Measurements from ENCODE around the gene SSC5D.
"Not testable (repeated sequence)": the region's sequence is repeated elsewhere in the genome, so short reads cannot be mapped to it uniquely, and the experiment has no call there.

SSC5D gene

DNA sequence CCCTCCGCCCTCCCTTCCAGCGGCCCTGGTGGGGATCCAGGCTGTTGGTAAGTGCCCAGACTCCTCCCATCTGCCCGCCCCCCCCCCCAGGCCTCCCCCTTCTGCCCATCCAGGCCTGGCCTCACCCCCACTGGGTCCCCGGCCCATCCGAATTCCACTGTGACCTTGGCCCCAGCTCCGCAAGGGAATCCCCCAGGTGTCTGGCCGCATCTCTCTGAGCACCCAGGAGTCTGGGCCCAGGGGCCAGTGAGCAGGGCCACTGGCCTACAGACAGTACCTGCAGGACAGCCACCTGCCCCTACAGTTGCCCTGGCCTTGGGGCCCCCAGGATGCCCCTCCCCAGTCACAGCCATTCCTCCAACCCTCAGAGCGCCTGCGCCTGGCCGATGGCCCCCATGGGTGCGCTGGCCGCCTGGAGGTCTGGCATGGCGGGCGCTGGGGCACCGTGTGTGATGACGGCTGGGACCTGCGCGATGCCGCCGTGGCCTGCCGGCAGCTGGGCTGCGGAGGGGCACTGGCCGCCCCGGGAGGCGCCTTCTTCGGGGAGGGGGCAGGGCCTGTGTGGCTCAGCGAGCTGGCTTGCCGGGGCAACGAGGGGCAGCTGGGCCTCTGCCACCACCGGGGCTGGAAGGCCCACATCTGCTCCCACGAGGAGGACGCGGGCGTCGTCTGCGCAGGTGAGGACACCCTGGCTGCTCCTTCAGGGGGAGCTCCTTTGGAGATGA lies 912 bp downstream of the SSC5D start:
- no peak for DNase-seq

DNA sequence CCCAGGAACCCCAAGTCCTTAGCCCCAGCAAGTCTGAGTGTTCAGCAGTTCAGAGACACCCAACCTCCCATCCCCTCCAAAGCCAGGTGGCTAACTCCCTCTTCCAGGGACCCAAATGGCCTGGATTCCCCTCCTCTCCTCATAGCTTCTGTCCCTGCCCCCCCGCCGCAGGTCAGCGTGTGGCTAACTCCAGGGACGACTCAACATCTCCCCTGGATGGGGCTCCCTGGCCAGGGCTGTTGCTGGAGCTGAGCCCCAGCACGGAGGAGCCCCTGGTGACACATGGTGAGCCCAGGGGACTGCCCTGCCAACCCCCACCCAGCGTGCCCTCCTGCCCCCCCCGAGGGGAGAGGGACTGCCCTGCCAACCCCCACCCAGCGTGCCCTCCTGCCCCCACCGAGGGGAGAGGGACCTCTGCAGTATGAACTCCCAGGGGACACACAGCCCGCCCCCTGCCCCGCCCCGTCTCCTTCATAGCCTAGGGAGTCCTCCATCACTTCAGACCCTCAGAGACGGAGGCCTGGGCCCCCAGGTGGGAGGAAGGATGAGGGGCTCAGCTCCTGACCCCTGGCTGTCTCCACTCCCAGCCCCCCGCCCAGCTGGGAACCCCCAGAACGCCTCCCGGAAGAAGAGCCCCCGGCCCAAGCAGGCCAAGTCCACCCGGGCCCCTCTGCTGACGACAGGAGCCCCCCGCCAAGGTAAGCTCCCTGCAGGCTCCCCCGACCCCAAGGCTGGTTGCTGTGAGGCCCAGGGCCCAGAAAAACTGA lies 1.7 kb downstream of the SSC5D start:
- no peak for DNase-seq

DNA sequence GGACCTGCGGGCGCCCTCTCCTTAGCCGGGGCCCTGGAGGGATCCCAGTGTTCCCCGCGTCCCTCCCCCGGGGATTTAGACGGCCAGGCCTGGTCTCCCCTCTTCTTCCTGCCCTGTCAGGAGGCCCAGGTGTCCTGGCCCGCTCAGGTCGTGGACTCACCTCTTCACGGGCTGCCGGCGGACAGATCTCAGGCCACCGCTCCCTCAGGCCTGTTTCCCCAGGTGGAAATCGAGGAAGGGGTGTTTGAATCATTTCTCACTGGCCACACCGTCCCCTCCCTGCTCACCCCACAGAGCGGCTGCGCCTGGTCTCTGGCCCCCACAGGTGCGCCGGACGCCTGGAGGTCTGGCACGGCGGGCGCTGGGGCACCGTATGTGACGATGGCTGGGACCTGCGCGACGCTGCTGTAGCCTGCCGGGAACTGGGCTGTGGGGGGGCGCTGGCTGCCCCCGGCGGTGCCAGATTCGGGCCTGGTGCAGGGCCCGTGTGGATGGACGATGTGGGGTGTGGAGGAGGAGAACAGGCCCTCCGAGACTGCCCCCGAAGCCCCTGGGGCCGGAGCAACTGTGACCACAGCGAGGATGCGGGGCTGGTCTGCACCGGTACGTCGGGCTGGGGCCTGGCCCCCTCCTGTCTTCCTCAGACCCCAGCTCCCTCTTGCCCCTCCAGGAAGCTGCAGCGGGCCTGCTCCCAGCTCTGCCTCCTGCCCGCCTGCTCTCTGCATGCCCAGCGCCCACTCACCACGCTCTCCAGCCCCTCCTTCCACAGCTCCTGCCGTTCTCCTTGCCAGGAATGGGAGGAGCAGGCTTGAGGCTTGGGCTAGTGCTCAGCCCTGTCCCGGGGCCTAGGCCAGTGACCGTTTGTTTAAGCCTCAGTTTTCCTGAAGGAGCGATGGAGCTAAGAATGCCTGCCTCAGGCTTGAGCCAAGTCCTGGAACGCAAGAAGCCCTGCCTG lies 2.5 kb downstream of the SSC5D start:
- no peak for DNase-seq

DNA sequence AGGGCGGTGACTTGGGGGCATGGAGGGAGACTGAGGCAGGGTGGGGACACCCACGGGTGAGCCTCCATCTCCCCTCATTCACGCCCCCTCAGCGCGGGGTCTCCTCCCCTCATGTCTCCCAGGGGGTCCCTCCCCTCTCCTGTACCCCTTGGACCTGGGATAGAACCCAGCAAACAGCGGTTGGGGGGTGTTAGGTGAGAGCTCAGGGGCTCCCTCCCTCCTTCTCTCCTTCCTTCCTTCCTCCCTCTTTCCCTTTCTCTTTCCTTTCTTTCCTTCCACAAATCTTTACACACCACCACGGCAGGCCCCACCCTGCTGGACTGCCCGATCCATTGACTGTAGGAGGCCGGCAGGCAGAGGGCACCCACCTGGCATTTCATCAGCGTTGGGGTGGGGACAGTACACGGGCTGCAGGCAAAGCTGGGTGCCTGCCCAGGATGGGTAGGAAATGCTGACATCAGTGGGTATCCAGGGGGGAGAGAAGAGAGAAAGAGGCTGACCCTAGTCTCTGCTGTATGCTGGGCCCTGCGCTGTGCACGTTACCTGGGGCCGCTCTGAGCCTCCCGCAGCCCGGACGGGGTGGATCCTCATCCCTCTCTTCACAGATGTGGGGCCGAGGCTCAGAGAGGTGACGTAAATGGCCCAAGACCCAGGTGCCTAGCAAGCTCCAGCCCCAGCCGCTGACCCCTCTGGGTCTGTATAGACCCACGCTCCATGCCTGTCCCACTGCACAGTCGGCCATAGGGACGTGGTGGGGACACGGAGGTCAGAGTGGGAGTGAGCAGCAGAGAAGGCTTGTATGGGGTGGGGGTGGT lies 3.5 kb downstream of the SSC5D start:
- DNase-seq = no peak

DNA sequence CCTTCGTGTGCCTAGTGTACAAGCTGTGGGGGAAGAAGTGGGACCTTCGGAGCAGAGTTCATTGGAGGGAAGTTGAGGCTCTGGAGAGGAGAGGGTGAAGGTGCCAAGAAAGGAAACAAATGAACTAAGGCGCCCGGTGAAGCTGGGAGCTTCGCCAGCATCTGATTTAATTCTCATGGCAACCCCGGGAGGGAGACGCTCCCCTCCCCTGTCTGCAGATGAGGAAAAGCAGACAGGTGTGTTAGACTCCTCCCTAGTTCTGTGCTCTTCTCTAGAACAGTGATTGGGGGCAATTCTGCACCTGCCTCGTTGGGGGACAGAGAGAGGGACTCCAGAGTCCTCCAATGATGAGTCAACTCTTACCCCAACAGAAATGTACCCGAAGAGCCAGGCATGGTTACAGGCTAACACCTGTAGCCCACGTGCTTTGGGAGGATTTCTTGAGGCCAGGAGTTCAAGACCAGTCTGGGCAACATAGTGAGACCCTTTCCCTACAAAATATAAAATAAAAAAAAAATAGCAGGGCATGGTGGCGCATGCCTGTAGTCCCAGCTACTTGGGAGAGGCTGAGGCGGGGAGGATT lies 4.2 kb downstream of the SSC5D start:
- no peak for DNase-seq

DNA sequence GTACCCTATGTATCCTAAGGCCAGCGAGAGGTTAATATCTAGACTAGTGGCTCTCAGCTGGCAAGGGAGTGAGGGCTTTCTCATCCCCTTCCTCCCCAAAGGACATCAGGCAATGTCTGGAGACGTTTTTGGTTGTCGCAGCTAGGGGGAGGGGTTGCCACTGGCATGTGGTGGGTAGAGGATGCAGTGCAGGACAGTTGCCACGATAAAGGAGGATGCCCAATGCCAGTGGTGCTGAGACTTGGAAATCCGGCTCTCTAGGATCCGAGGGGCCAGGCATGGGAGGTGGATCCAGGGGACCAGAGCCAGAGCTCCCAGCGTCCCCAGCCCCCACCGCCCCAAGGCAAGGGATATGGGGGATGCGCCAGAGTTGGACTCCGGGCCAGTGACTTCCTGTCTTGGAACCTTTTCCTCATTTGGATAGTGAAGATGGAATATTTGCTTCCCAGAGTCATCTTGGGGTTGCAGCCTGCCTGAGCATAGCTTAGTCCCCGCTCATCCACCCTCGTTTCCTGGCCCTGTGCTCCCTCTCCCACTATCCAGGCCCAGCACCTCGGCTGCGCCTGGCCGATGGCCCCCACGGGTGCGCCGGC lies 4.9 kb downstream of the SSC5D start:
- no peak for DNase-seq

DNA sequence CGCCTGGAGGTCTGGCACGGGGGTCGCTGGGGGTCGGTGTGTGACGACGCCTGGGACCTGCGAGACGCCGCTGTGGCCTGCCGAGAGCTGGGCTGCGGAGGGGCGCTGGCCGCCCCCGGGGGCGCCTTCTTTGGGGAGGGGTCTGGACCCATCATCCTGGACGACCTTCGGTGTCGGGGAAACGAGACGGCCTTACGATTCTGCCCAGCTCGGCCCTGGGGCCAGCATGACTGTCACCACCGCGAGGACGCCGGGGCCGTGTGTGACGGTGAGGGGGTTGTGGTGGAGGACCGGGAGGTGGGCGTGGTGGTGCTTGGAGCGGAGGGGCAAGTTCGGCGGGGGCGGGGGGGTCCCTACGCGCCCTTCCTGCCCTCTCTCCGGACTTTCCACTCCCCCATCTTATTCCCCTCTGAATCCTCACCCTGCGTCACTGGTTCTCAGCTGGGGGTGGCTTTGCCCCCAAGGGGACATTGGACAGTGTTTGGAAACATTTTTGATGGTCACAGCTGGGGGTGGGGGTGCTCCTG lies 5.5 kb downstream of the SSC5D start:
- DNase-seq = no peak

DNA sequence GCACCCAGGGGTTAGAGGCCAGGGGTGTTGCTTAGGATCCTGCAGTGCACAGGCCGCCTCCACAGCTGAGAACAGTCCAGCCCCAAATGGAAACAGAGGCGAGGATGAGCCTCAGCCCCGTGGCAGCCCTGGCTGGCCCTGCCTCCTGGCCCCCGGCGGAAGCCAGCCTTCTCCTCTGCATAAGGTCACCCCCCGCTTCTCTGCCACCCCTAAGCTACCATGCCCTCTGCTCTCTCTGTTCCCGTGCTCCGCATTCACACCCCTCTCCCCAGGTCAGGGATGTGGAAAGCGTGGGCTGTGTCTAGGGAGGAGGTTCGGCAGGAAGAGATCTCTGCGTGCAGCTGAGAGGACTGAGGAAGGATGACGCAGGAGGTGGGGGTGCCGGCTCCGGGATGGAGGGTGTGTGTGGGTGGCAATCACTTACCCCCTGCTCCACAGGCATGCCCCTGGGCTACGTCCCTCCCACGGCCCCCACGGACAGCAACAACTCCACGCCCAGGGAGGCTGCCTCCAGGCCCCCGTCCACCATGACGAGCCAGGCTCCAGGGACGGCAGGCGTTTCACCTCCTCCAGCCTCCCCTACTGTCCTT lies 6.0 kb downstream of the SSC5D start:
- DNase-seq = no peak

DNA sequence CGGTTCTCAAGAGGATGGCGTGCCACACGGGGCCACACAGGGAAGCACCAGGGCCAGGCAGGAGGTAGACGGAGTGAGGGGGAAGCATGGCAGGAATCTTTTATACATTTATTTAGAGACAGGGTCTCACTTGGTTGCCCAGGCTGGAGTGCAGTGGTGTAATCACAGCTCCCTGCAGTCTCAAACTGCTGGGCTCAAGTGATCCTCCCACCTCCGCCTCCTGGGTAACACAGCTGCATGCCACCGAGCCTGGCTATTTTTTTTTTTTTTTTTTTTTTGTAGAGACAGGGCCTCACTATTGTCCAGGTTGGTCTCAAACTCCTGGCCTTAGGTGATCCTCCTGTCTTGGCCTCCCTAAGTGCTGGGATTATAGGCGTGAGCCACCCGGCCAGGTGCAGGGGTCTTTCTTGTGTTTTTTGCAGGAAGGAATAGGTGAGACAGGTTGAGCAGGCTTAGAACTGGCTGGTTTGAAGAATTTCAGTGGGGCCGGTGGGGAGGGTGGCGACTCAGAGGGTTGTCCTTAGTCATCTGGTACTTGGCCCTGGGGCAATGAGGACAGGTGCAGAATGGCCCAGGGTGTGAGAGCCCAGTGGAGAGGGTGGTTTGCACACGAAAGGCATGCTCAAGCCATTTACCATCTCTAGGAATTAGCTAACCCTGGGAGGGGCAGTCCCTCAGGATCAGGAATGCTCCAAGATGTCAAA lies 7.6 kb downstream of the SSC5D start:
- no peak for DNase-seq

DNA sequence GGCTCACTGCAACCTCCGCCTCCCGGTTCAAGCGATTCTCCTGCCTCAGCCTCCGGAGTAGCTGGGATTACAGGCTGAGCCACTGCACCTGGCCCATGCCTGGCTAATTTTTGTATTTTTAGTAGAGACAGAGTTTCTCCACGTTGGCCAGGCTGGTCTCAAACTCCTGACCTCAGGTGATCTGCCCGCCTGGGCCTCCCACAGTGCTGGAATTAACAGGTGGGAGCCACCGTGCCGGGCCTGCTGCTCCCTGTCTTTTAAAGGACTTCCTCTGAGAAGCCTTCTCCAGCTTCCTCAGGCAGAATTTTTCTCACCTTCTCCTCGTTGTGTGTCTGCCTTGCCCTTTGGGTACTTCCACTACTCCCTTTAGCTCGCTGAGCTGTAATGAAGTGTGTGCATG lies 8.6 kb downstream of the SSC5D start:
- DNase-seq = not testable (repeated sequence)

DNA sequence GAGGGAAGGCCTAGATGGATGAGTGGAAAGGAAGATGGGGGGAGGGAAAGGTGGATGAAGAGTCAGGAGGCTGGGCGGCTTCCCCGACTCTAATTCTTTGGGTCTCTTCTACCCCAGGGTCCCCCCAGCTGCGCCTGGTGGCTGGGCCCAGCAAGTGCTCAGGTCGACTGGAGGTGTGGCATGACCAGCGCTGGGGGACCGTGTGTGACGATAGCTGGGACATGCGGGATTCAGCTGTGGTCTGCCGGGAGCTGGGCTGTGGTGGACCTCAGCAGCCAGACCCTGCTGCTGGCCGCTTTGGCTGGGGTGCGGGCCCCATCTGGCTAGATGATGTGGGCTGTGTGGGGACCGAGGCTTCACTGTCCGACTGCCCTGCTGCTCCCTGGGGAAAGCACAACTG lies 9.5 kb downstream of the SSC5D start:
- no peak for DNase-seq

DNA sequence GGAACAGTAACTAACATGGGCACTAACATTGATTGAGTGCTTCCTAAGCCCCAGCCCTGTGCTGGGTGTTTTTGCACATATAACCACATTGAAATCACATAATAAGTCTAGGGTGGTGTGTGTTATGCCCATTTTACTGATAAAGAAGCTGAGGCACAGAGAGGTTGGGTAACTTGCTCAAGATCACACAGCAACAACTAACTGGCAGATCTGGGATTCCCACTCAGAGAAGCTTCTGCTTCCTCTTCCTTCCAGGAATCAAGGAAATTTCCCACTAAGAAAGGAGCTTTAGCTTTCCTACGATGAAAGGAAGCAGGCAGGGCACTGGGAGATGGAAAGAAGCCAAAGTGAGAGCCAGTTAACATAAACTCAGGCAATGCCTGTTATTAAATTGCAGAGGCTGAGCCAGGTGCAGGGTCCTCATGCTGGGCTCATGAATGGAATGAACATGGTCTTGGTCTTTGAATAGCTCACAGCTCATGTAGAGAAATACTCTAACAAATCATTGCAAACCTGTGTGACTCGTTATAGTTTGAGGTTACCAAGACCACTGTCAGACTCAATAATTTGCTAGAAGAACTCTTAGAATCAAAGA lies 10.1 kb downstream of the SSC5D start:
- DNase-seq = no peak

DNA sequence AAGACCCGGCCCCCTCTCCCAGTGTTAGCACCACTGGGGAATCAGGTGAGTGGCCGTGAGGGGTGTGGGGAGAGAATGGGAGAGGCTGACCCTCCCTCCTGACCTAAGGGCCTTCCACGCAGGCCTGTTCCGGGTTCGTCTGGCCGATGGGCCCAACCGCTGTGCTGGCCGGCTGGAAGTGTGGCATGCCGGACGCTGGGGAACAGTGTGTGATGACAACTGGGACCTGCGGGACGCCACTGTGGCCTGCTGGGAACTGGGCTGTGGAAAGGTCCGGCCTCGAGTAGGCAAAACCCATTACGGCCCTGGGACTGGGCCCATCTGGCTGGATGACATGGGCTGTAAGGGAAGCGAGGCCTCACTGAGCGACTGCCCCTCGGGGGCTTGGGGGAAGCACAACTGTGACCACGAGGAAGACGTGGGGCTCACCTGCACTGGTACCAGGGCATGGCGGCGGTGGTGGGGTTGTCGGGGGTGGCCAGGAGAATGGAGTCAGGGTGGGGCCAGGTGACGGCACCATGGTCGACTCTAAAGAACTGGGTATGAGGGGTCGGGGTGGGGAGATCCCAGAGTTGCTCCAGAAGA lies 12.2 kb downstream of the SSC5D start:
- no peak for DNase-seq

DNA sequence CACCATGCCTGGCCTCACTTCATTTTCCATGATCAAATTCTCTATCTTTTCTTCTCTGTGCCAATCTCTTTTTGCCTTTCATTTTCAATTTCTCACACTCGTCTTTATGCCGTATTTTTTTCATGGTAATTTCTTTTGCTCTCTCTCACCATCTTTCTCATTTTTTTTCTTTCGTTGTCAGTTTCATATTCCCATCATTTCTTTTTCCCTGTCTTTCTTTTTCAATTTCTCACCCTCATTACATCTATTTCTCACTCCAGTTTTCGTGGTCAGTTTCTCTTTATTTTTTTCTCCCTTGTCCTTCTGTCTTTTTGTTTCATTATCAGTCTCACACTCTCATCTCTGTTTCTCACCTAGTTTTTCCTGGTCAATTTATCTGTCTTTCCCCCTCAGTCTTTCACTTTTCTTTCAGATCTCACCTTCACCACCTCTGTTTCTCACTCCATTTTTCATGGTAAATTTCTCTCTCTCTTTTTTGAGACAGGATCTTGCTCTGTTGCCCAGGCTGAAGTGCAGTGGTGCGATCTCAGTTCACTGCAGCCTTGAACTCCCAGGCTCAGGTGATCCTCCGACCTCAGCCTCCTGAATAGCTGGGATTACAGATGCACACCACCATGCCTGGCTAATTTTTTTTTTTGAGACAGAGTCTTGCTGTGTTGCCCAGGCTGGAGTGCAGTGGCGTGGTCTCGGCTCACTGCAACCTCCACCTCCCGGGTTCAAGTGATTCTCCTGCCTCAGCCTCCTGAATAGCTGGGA lies 14.1 kb downstream of the SSC5D start:
- no peak for DNase-seq

DNA sequence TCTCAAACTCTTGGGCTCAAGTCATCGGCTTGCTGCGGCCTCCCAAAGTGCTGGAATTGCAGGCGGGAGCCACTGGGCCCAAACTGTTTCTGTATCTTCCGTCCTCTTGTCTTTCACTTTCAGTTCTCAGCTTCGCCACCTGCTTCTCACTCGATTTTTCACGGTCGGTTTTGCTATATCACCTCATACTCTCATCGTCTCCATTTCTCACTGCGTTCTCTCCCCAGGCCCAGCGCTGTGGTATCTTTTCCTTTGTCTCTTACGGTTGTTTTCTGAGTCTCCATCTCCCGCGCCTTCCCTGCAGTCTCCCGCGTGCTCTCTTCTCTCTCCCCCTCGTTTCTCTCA lies 14.9 kb downstream of the SSC5D start:
- no peak for DNase-seq

DNA sequence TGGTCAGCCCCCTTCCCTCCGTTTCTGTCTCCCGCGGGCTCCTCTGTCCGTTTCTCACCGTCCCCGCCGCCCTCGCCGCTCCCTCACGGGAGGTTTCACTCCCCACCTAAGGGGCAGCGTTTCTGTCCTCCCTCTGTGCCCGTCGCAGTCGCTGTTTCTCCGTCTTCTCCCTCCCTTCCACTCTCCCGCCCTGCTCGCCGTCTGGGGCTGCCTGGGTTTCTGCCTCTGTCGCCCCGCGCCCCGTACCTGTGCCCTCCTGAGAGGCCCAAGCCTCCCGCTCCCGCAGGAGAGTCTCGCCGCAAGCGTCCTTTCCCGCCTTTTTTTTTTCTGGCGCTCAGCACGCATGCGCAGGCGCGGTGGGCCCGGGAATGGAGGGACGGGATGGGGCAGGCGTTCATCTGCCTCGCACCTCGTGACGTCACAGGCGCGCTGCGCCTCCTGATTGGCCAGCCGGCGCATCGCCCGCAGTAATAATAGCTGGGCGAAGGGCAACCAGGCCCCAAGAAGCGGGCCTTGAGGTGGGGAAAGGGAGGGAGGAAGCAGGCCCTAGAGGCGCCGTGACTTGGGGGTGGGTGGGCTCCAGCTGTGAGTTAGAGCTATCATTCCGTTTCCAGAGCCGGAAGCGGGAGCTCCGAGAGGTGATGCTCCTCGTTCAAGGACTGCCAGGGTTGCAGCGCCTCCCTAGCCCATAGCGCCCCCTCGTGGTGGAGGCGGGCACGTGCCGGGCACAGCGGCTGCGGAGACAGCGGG lies 15.4 kb downstream of the SSC5D start:
- DNase-seq = peak; percentile 87

DNA sequence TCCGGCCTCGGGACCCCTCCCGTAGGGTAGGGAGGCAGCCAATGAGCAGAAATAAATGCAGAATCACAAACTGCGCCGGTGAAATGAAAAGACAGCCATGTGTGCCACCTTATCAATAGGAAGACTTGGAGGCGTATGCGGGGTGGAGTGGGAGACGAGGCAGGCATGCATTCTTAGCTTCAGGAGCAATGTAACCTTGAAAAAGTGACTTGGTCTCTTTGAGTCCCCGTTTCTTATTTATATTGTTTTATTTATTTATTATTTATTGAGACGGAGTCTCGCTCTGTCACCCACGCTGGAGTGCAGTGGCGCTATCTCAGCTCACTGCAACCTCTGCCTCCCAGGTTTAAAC lies 16.0 kb downstream of the SSC5D start:
- DNase-seq = no peak

DNA sequence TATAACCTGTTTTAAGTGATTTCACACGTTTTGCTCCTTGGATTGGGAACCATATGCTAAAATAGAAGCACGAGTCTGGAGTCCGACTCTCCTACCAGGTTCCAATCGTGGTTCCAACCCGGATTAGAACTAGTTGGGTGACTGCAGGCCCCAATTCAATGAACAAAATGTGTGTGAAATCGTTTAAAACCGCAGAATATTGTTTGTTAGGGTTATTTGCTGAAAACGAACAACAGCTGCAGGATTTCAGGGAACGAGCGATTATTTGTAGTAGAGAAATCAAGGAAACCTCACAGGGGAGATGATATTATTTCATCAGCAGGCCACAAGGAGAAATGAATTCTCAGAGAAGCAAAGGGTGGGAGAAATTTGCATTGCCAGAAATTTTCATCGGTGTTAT lies 16.7 kb downstream of the SSC5D start:
- DNase-seq = no peak

All from 8988T (cell line).